ENCODE results near the gene PKN1. TPM values are rescaled to one million over a fixed set of nuclear protein-coding genes. Genes with fewer than 3 reads are reported as not detected.

PKN1 gene
- total and polyA plus RNA-seq, 7 donors: 40.7 to 136 (median 69.2) TPM

GRCh38 chr19:14405758-14406644 lies 27.1 kb upstream of the PKN1 start:
- Histone ChIP-seq H3K27ac (peak overlapping the region; percentile 66), H3K9me3 (no peaks in the 10 kb centered on the region), H3K4me1 (peaks cover 6% of the 10 kb centered on the region), H3K36me3 (ENCODE audit: insufficient read depth in 1 of 2, low read depth in 1 of 2) (peaks cover 4 to 96% of the 10 kb centered on the region in 2 donors), H3K4me3 (peak overlapping the region; percentile 52), H3K27me3 (ENCODE audit: insufficient read depth in 3 of 3, low read length in 2 of 3) (no peaks in the 10 kb centered on the region)
- TF ChIP-seq CTCF (IDR thresholded peaks at IDR 0.05): peak; percentile 89
- DNase-seq (peak; percentile 88 to 94), ATAC-seq (peak; percentile 86 to 92 (median 90))
- 24 to 39% (median 37%) methylated on average over 56 to 61 of the region's 61 CpGs for WGBS, 3 donors
- intact Hi-C loops (cut with DNase I): loop anchor here in 1 of 2 donors (5.0 kb wide), 2 partner anchors 44 to 264 kb away; no protein-coding TSS in a partner anchor

- Histone ChIP-seq H3K36me3 (ENCODE audit: insufficient read depth in 1 of 2, low read depth in 1 of 2) (peaks cover 10 to 96% of the 10 kb centered on the region in 2 donors), H3K9me3 (no peaks in the 10 kb centered on the region), H3K4me1 (peaks cover 6% of the 10 kb centered on the region), H3K27me3 (ENCODE audit: insufficient read depth in 3 of 3, low read length in 2 of 3) (no peaks in the 10 kb centered on the region), H3K4me3 (no peak overlapping the region), H3K27ac (peak overlapping the region; percentile 66)
- WGBS, 3 donors: 91 to 94% (median 93%) methylated on average over 25 to 27 of the region's 27 CpGs
- no peak for TF ChIP-seq CTCF (IDR thresholded peaks at IDR 0.05)
- intact Hi-C loops (cut with DNase I): loop anchor here in 1 of 2 donors (5.0 kb wide), 2 partner anchors 45 to 265 kb away; no protein-coding TSS in a partner anchor
- no peak for ATAC-seq
- no peak for DNase-seq
Observed at GRCh38 chr19:14406645-14407401, 26.3 kb upstream of the PKN1 start.

GRCh38 chr19:14407605-14408484 lies 25.3 kb upstream of the PKN1 start:
- no peak for TF ChIP-seq CTCF (IDR thresholded peaks at IDR 0.05)
- Histone ChIP-seq H3K4me3 (no peak overlapping the region), H3K27ac (no peak overlapping the region), H3K4me1 (peaks cover 6% of the 10 kb centered on the region), H3K9me3 (no peaks in the 10 kb centered on the region), H3K27me3 (ENCODE audit: insufficient read depth in 3 of 3, low read length in 2 of 3) (no peaks in the 10 kb centered on the region), H3K36me3 (ENCODE audit: insufficient read depth in 1 of 2, low read depth in 1 of 2) (peaks cover 12 to 96% of the 10 kb centered on the region in 2 donors)
- DNase-seq (no peak), ATAC-seq (no peak)
- 71 to 79% (median 73%) methylated on average over 20 of the region's 20 CpGs for WGBS, 3 donors
- intact Hi-C loops (cut with DNase I): loop anchor here in 1 of 2 donors (5.0 kb wide), 2 partner anchors 46 to 266 kb away; no protein-coding TSS in a partner anchor

- no peak for TF ChIP-seq CTCF (IDR thresholded peaks at IDR 0.05)
- intact Hi-C loops (cut with DNase I): loop anchor here in 1 of 2 donors (5.0 kb wide), 2 partner anchors 46 to 266 kb away; no protein-coding TSS in a partner anchor
- no peaks in the 10 kb centered on the region for H3K27me3 ChIP-seq (ENCODE audit: insufficient read depth in 3 of 3, low read length in 2 of 3)
- H3K36me3 ChIP-seq (ENCODE audit: insufficient read depth in 1 of 2, low read depth in 1 of 2): peaks cover 12 to 91% of the 10 kb centered on the region in 2 donors
- no peak overlapping the region for H3K4me3 ChIP-seq
- DNase-seq (no peak), ATAC-seq (no peak)
- WGBS, 3 donors: 79 to 84% (median 80%) methylated on average over 20 of the region's 20 CpGs
- H3K9me3 ChIP-seq: no peaks in the 10 kb centered on the region
- H3K4me1 ChIP-seq: peaks cover 6% of the 10 kb centered on the region
- no peak overlapping the region for H3K27ac ChIP-seq
Observed at GRCh38 chr19:14408491-14409145, 24.5 kb upstream of the PKN1 start.
